T-helper 2 cell (primary cell): ENCODE results near the gene TTC29.

Experiments
- DNase-seq, 5 experiments: peaks; one replicate each; pipeline versions ENCODE4 v3.0.0 to v3.0.0-alpha.2; 2012 to 2022
- total RNA-seq, 2 donors: gene quantifications; one replicate each; lab custom pipeline; 2026; lab: John Stamatoyannopoulos, UW

TTC29 gene, protein sequence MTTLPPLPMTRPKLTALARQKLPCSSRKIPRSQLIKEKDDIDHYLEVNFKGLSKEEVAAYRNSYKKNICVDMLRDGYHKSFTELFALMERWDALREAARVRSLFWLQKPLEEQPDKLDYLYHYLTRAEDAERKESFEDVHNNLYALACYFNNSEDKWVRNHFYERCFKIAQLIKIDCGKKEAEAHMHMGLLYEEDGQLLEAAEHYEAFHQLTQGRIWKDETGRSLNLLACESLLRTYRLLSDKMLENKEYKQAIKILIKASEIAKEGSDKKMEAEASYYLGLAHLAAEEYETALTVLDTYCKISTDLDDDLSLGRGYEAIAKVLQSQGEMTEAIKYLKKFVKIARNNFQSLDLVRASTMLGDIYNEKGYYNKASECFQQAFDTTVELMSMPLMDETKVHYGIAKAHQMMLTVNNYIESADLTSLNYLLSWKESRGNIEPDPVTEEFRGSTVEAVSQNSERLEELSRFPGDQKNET
- total RNA-seq = 0 reads per million in 2 donors

DNA sequence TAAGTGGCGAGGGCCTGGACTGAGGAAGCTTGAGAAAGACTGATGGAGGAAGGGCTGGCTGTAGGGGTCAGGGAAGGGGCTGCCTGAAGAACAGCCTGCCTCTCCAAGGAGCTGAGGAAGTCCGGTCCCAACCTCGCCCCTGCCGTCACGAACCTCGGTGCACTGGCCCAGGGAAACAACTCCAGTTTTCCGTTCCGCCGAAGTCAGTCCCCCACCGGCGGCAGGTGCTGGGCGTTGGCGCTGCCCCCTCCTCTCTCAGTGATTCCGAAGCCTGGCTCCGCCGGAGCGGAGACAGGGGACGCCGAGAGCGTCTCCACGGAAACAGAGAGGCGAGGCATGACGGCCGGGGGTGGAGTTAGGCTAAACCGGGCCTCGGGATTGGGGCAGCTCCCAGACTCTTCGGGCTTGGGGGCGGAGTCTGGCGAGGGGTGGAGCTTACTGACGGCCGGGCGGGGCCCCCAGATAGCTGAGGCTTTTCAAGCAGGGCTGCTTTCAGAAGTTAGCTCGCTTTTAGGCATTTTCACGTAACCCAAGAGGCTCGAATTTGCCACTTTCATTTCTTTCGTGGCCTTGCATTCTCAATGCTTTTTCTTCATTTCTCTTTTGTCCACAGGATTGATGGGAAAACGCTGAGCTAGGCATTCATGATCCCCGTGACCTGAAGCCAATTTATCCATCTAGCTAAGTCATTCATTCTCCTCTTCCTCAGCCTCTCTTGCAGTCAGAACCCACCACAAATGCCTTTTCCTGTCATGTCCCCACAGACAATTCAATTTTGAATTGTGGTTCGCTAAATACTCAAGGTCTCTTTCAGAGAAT, at the start of gene TTC29:
TSS of gene TTC29 (minus strand) at position 309 of the 819 bp plus-strand sequence. CDS start 5,969 bp downstream, outside the sequence.
- peak; percentile 47 to 86 (median 72) for DNase-seq

DNA sequence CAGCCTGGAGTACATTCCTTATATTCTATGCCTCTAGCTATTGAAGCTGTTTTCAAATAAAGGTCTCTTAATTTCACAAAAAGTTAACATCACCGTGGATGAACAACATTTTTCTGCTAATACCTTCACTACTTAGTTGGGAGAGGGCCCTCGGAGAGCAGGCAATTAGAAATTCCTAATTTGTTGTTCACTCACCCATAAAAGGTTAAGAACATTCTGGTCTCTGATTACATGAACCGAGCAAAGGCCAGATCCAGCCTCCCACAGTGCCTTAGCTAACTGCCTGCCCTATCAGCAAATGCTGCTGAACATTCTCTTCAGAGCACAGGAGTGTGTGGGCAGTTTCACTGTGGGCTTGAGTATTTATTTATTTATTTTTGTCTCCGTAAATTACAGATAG, 36.0 kb upstream of the TTC29 start:
- no peak for DNase-seq

DNA sequence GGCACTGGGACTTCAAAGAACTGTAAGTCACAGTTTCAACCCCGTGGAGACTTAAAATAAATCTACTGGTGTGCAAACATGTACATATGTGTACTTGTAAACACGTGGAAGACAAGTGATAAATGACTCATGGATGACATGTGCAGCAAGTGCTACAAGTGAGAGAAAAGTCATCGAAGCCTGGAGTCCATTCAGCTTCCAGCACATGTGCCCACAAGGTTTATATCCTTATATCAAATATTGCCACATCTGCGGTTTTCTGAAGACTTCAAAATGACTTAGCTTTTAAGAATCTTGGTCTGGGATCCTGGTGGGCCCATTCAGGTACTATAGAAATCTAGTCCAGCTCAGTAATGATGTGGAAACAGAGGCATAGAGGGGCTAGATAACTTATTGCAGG, 33.0 kb upstream of the TTC29 start:
- no peak for DNase-seq

DNA sequence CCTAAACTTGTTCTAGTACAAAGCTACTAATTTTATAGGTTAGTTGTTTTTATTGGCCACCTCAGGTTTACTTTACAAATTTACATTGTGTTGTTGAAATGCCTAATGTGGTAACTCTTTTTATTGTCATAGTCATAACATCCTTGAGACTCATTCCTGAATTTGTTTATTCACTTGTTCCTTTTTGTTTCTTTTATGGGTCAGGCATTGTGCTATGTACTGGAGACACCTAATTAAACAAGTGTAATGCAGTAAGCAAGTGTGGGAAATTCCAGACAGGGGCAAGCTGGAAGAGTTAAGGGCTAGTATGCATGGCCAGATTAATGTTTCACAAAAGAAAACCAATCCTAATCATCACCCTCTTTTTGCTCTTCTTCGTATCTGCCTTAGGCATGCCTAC, 30.5 kb upstream of the TTC29 start:
- no peak for DNase-seq

DNA sequence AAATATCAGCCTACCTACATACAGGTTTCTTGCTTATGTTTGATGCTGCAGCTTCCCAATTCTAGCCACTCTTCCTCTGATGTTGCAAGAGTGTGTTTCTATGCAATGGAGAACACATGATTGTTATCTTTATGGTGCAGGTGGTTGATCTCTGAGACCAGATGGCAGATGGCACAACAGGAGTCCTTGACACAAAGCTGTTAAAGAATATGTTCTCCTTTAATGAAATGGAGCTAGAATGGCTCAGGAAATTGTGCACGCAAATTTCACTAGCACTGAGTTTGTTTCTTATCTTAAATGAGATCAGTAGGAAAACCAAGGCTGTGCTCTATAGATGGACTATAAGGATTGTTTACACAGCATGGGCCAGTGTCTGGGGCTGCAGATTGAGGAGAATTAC, 29.9 kb upstream of the TTC29 start:
- DNase-seq = no peak

DNA sequence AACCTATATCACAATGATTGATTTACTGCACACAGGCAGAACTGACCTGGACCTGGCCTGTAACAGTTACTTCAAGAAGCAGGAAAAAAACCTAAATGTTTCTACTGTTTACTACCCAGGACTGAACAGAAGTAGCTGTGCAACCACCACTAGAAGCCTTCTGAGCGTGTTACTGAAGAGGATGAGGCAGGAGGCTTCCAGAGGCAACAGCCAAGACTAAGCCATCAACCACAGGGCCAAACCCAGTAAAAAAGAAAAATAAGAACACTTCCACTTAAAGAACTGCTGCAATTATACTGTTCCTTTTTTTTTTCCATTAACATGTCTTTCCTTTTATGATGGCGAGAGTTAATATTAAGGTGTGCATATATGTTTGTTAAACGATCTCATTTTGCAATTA, 29.4 kb upstream of the TTC29 start:
- DNase-seq = no peak

DNA sequence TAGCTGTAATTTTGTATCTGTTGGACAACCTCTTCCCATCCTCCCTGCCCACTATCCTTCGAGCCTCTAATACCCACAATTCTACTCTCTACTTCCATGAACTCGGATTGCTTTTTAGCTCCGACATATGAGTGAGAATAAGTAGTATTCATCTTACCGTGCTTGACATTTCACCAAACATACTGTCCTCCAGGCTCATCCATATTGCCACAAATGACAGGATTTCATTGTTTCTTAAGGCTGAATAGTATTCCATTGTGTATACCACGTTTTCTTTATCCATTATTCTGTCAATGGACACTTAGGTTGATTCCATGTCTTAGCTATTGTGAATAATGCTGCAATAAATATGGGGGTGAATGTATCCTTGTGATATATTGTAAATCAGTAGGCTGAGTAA, 26.4 kb upstream of the TTC29 start:
- no peak for DNase-seq

DNA sequence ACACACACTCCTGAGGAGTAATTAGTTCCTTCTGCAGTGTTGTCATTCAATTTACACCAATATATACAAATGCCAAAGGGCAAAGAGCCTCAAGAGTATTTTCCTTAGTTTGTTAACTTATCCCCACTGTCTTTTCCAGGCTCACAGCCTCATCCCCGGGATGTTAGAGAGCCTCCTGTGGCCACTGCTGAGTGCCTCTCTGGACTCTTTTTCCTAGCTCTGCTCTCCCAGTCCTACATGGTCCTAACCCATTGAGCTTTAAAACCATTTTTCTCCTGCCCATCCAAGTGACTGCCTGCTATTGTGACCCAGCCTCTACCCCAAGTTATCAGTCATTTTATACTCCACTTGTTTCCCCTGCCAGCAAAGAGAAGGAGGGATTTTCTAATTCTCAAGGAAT, 23.5 kb upstream of the TTC29 start:
- no peak for DNase-seq

DNA sequence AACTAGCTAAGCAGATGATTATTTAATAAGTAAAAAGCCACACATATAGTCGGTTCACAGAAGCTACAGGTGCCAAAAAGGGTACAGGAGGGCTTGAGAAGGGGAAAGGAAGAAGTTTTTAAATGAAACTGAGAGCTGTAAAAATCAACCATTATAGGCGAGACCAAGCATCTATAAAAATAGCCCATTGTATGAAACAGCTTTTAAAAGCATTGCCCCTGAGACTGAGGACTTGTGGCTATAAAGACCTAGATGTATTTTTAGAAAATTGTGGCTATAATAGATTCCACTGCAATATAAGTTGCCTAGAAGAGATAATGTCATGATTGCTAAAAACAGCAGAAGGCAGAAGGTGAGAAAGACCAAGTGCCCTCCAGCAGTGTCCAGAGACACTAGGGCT, 15.0 kb upstream of the TTC29 start:
- DNase-seq = no peak

DNA sequence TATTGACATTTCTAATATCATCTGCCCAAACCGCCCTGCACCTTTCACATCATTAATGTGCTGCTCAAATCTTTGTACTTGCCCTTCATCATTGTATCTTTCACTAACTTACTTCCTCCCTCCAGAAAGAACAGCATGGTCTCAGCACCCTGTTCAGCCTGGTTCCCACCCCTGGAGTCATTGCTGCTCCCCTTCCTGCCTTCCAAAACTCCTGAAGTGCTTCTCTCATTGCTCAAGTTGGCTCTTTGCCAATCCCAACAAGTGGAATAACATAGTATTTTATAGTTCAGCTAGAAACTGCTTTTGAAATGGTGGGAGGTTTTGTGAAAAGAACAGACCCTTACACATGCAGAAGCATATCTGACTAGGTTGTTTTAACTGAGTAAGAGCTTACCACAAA, 14.0 kb upstream of the TTC29 start:
- DNase-seq = no peak

DNA sequence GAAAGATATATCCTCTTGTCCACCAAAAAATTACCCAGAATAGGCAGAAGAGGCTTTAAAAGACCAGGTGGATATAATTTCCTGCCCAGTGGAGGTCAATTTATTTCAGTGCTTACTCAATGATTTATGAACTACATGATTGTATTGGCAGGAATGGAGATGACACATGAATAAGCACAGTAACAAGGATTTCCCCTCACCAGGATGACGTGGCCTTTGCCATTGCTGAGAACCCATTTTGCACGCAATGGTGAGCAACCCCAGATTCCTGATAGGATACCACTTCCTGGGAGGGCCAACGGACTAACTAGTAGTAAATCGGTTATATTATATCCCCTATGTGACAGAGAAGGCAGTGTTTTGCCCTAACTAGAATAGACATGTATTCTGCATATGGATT, 11.6 kb upstream of the TTC29 start:
- DNase-seq = peak in 1 of 5 experiments; percentile 6

DNA sequence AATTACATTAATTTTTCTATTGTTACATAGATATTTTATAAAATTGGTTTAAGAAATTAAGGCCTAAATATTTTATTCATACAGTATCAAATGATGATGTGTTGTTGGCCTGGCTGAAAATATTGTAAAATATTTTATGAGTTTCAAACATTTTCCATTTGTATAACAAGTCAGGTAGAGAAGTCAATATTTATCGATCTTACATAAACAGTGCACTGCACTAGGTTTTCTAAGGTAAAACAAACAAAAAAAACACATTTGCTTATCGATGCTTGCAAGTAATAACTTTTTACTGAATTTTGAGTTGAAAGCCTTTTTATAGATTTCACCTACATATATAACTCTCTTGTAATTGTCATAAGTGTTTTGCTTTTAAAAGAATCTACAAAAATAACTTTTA, 7.2 kb upstream of the TTC29 start:
- DNase-seq = no peak

DNA sequence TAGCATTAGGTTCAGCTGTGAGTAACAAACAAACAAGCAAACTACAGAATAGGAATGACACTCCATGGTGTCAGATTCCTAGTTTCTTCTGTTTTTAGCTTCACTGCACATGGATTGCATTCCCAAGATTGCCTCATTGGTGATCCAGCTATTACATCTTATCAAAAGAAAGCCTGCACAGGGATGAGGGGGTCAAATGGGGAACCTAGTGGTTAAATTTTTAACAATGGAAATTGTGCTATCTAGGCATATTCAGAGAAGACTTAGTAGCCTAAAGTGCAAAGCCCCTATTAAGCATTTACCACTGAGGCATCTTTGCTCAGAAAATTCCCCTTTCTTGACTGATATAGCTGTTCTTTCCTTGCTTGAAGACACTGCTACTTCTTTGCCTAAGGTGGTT, 3.9 kb upstream of the TTC29 start:
- DNase-seq = no peak

DNA sequence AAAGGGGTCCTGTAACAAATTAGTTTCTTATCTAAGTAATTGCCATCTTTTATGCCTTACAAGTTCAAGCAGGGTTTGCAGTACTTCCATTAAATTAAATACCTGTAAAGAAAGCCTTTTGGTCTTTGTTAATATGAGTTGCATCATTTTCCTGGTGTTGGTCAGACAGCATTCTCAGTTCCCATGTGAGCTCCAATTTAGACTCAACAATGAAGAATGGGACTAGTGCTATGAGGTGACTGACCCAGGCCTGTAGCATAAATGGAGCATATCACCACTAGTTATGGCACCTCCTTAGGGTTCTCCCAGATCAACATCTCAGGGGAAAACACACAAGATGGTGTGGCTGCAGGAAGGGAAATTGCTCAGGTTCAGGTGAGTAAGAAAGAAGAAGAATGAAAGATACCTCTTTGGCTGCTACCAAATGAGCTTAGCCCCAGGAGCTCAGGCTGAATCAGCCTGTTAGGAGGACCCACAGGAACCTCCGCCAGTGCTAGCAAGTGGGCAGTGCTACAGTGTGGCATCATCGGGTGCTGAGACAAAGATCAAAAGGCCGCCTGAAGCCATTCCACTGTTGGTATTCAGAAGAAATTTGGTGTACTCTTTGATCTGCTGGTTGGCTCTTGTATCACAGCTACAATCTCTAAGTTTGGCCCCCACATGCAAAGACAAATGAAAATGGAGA, 1.8 kb downstream of the TTC29 start:
- DNase-seq = no peak

DNA sequence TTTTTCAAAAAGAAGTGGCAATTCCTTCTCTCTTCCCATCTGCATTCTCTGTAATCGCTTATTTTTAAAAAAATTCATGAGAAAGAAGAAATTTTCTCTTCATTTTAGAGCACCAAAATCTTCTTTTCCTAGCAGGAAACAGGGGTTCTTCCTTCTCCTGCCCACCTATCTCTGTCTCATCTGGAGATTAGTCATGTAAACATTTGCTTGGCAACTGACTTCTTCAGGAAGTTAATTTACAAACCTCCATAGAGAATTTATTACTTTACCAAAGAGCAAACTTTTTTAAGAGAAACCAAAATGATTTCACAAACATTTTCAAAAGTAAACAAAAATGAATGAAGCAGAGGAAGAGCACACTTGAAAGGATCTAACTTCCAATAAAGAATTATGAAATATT, 13.5 kb downstream of the TTC29 start:
- DNase-seq = no peak

DNA sequence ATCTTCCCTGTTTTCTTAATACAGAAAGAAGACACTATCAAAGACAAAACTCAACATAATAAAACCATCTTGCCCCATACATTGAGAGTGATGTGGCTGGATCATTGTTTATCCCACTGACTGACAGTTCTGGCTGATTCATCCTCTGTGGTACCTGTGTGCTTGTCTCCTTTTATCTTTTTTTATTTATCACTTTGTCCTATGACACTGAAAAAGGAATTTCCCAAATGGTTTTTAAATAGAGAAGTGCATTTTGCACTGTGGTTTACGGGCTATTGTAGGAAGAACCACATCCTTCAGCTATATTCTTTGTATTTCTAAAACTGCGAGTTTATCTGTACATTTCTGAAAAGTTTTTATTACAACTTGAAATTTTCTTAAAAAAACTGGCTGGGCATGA, 15.0 kb downstream of the TTC29 start:
- no peak for DNase-seq

DNA sequence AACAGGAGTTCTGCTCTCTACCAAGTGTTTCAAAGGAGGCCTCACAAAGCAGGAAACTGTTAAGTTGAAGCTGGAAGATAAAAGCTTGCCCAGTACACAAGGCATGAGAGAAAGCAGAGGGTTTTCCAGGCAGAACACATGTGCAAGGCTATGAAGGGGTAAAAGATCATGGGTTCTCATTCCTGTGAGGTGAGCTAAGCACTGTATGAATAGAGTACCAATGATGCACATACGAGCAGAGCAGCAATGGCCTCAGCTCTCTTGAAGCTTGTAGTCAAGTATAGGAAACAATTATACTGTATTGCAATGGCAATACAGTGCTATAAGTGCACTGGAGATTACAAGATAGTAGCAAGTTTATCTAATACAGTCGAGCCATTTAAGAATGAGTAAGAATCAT, 18.0 kb downstream of the TTC29 start:
- DNase-seq = no peak

DNA sequence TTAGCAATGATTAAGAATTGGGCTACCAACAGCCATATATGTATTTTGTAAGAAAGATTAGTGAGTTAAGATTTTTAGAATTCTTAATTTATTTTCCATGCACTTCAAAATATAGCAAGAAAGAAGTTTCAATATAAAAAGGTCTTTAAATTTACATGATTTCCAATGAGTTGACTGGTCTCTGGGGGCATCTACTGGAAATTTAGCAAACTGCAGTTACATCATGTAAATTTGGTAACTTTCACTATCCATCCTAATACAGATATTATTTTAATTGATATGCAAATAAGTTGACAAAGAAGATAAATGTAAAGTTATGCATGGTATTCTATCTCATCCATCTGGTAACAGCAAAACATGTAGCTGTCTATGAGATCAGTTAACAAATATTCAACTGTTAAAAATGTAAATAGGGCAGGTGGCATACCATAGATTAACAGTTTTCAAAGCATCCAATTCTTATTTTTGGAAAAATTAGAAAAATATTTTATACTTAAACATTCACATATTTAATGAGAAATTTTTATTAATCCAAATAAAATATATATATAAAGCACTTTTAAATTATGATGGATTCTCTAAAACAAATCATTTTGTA, 29.1 kb downstream of the TTC29 start:
- peak in 1 of 5 experiments; percentile 19 for DNase-seq

DNA sequence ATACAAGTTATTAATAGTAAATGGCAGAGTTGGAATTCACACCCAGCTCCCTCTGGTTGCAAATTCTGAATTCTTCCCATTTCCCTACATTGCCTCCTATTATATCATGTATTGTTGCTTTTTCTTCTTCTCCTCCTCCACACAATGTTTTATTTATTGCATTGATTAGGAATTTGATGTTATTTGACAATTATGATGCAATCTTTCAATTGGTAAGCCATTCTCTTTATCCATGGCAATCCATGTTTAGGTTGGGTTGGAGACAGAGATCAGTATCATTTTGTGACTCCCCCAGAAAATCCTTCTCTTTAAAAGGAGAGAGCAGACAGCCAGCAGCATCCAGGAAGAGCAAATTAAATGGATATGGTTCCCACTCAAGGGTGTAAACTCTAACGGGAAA, 30.5 kb downstream of the TTC29 start:
- no peak for DNase-seq

DNA sequence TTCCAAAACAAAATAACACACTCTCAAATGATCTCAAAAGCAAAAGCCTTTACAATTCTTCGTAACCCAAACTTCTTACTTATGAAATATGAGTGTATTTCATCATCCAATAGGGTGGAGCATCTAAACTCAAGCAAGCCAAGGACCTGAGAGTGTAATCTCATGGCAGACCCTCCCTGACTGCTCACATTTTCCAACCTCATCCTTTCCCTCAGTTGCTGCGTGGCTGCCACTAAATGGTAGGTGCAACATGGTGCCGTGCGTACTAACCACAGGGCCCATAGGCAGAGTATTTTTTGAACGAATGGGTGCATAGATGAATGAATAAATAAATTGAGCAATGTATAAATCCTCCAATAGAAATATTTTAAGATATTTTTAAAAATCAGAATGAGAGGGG, 45.4 kb downstream of the TTC29 start:
- no peak for DNase-seq

DNA sequence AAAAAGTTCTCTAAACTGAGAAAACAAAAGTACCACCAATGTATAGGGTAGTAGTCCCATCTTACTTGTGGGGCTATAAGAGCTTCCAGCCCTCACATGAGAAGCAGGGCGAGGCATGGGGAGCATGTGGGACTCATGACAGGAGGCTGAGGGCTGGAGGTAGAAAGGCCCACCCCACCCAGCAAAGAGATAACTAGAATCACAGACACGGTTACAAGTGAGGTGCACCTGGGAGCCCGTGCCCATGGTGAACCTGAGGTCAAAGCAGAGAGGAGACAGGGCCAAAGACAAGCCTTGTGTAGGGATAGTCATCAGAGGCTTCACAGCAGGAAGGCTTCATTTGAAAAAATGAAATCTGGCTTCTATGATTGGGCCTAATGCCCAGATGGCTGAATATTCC, 55.4 kb downstream of the TTC29 start:
- DNase-seq = no peak

DNA sequence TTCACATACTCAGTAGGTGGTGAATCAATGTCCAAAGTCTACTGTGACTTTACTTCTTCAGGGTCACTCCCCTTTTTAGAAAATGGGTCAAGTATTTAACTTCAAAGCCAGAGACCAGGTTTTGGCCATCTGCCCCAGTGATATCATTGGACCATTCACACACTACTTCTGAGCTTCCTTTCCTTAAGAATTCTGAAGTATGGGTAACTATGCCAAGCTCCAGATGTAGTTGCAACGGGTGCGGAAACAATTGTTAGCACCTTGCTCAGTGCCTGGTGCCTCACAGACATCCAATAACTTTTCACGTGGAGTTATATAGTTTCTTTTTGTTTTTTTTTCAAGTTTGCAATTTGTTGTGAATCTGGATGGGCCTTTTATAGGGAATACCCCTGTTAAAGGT, 62.6 kb downstream of the TTC29 start:
- no peak for DNase-seq

DNA sequence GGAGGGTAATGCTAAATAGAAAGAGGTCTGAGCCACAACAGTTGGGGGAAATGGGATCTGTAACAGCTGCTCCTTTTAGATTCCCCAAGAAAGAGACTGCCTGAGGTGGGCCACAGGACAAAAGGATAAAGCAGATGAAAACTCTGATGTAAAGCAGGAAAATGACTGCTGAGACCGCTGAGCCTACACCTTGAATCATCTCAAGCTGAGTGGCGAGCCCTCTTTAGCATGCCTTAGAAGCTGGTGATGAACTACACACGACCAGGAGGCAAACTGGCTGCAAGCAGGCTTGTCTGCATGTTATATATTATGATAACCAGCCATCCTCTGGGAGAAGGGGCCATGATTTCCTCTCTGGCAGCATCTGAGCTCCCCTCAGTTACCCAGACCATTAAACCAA, 88.4 kb downstream of the TTC29 start:
- DNase-seq = no peak
